ENCODE results near the gene MOB1A.

MOB1A gene

DNA sequence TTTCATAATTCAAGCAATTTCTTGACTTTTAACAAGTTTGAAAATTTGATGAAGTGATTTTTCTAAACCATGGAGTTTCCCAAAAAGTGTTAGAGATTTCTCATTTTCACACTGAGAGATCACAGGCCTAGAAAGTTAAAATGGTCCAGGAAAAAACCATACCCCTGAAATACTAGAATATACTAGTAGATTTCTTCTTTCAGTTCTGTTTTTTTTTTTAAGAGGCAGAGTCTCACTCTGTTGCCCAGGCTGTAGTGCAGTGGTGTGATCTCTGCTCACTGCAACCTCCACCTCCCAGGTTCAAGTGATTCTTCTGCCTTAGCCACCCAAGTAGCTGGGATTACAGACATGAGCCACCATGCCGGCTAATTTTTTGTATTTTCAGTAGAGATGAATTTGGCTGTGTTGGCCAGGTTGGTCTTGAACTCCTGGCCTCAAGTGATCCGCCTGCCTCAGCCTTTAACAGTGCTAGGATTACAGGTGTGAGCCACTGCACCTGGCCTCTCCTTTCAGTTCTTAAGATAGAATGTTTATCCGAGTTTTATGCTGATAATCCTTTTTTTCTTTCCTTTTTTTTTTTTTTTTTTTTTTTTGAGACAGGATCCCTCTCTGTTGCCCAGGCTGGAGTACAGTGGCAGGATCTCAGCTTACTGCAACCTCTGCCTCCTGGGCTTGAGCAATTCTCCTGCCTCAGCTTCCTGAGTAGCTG lies 34.2 kb upstream of the MOB1A start:
- no peak overlapping the region for H3K4me3 ChIP-seq (ENCODE audit: insufficient read depth in 1 of 2, low read depth in 1 of 2, low read length in 2 of 2)

DNA sequence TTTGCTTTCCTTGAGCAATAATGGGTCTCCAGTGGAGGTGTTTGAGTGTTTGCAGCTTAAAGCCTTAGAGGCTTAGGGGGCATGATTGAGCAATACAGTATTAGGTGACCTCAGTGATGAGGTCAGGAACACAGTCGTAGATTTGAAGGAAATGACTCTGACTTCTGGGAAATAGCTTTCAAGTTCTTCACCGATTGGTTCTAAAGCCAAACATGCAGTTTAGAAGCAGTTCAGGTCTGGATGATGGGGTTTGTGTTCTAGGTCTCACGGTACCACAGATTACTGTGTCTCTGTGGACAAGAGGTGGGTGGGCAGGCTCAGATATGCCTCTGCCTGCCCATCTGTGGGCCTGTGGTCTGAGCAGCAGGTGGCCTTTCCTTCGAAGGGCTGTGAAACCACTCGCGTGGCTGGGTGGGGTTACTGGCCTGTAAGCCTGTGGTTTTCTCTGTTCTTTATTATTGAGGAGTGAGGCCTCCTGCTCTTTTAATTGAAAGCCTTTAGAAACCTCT lies 27.6 kb upstream of the MOB1A start:
- H3K4me3 ChIP-seq (ENCODE audit: insufficient read depth in 1 of 2, low read depth in 1 of 2, low read length in 2 of 2), result no peak overlapping the region
- H2AK5ac ChIP-seq (ENCODE audit: low read length, severe bottlenecking), result no peak overlapping the region
- H3K36me3 ChIP-seq (ENCODE audit: control insufficient read depth in 1 of 2, insufficient read depth in 2 of 2, low read depth in 1 of 2, low read length in 2 of 2), result peaks cover 6 to 46% of the 10 kb centered on the region in 2 experiments
- no peak overlapping the region for H3K4me2 ChIP-seq (ENCODE audit: low read length, poor library complexity, severe bottlenecking)
- no peak overlapping the region for H3K27ac ChIP-seq (ENCODE audit: low read length, poor library complexity, severe bottlenecking)
- no peak overlapping the region for H2BK120ac ChIP-seq (ENCODE audit: low read depth, low read length)
- peaks cover 6% of the 10 kb centered on the region for H3K79me1 ChIP-seq (replicated peaks; ENCODE audit: low read length, poor library complexity, severe bottlenecking)
- H2BK12ac ChIP-seq (ENCODE audit: low read length in 2 of 2), result no peak overlapping the region
- H3K9me3 ChIP-seq (ENCODE audit: control insufficient read depth, low read length), result no peaks in the 10 kb centered on the region
- no peak overlapping the region for H4K8ac ChIP-seq (ENCODE audit: low read length)
- H2AFZ ChIP-seq (ENCODE audit: low read depth, low read length), result no peak overlapping the region
- no peak overlapping the region for H2BK5ac ChIP-seq (ENCODE audit: low read depth, low read length, poor library complexity, severe bottlenecking)
- 54% methylated on average over 6 of the region's 6 CpGs for WGBS
- peak; percentile 81 for DNase-seq
- no peak overlapping the region for H3K14ac ChIP-seq (ENCODE audit: low read length in 2 of 2)
- peak overlapping the region in 1 of 2 experiments; percentile 25 for H3K18ac ChIP-seq (ENCODE audit: low read depth in 1 of 2, low read length in 2 of 2)
- no peaks in the 10 kb centered on the region for H3K27me3 ChIP-seq (ENCODE audit: control insufficient read depth in 1 of 2, insufficient read depth in 1 of 2, low read length in 2 of 2)
- H2BK15ac ChIP-seq (ENCODE audit: low read depth, poor library complexity, severe bottlenecking), result no peak overlapping the region
- H3K4me1 ChIP-seq (ENCODE audit: control insufficient read depth, insufficient read depth, low read depth, low read length), result peaks cover 11% of the 10 kb centered on the region
- H4K91ac ChIP-seq (ENCODE audit: low read length), result no peak overlapping the region
- no peak overlapping the region for H3K4ac ChIP-seq (ENCODE audit: low read depth in 1 of 2, low read length in 2 of 2)
- no peak overlapping the region for H3K23ac ChIP-seq (ENCODE audit: low read length in 2 of 2)
- H3K9ac ChIP-seq (ENCODE audit: low read length), result peak overlapping the region; percentile 21

More for the DNA sequence above, 34.2 kb upstream of the MOB1A start:
- H3K14ac ChIP-seq (ENCODE audit: low read length in 2 of 2), result no peak overlapping the region
- no peaks in the 10 kb centered on the region for H3K27me3 ChIP-seq (ENCODE audit: control insufficient read depth in 1 of 2, insufficient read depth in 1 of 2, low read length in 2 of 2)
- peaks cover 6% of the 10 kb centered on the region for H3K79me1 ChIP-seq (replicated peaks; ENCODE audit: low read length, poor library complexity, severe bottlenecking)
- H4K91ac ChIP-seq (ENCODE audit: low read length), result no peak overlapping the region
- 98% methylated on average over 3 of the region's 3 CpGs for WGBS
- H2BK120ac ChIP-seq (ENCODE audit: low read depth, low read length), result no peak overlapping the region
- H3K4me2 ChIP-seq (ENCODE audit: low read length, poor library complexity, severe bottlenecking), result no peak overlapping the region
- peaks cover 17 to 84% of the 10 kb centered on the region in 2 experiments for H3K36me3 ChIP-seq (ENCODE audit: control insufficient read depth in 1 of 2, insufficient read depth in 2 of 2, low read depth in 1 of 2, low read length in 2 of 2)
- no peak overlapping the region for H3K18ac ChIP-seq (ENCODE audit: low read depth in 1 of 2, low read length in 2 of 2)
- H3K9me3 ChIP-seq (ENCODE audit: control insufficient read depth, low read length), result no peaks in the 10 kb centered on the region
- H3K9ac ChIP-seq (ENCODE audit: low read length), result no peak overlapping the region
- H2BK15ac ChIP-seq (ENCODE audit: low read depth, poor library complexity, severe bottlenecking), result no peak overlapping the region
- no peak overlapping the region for H2AFZ ChIP-seq (ENCODE audit: low read depth, low read length)
- no peak overlapping the region for H2AK5ac ChIP-seq (ENCODE audit: low read length, severe bottlenecking)
- no peak for DNase-seq
- peaks cover 3% of the 10 kb centered on the region for H3K4me1 ChIP-seq (ENCODE audit: control insufficient read depth, insufficient read depth, low read depth, low read length)
- H2BK12ac ChIP-seq (ENCODE audit: low read length in 2 of 2), result no peak overlapping the region
- no peak overlapping the region for H4K8ac ChIP-seq (ENCODE audit: low read length)
- no peak overlapping the region for H3K27ac ChIP-seq (ENCODE audit: low read length, poor library complexity, severe bottlenecking)
- H3K4ac ChIP-seq (ENCODE audit: low read depth in 1 of 2, low read length in 2 of 2), result no peak overlapping the region
- no peak overlapping the region for H3K23ac ChIP-seq (ENCODE audit: low read length in 2 of 2)
- H2BK5ac ChIP-seq (ENCODE audit: low read depth, low read length, poor library complexity, severe bottlenecking), result no peak overlapping the region

DNA sequence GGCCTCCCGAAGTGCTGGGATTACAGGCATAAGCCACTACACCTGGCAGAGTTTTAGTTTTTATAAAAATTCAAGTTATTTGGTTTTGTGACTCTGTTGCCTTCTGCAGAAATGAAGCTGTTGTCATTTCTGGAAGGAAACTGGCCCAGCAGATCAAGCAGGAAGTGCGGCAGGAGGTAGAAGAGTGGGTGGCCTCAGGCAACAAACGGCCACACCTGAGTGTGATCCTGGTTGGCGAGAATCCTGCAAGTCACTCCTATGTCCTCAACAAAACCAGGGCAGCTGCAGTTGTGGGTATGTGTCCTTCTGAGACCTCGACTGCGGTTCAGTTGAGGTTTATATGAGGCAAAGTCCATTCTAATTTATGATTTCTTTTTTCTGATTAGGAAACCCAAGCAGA lies 26.9 kb upstream of the MOB1A start:
- H3K4ac ChIP-seq (ENCODE audit: low read depth in 1 of 2, low read length in 2 of 2), result no peak overlapping the region
- no peak overlapping the region for H2BK120ac ChIP-seq (ENCODE audit: low read depth, low read length)
- H3K9me3 ChIP-seq (ENCODE audit: control insufficient read depth, low read length), result no peaks in the 10 kb centered on the region
- no peak for DNase-seq
- no peak overlapping the region for H3K4me2 ChIP-seq (ENCODE audit: low read length, poor library complexity, severe bottlenecking)
- no peak overlapping the region for H2BK12ac ChIP-seq (ENCODE audit: low read length in 2 of 2)
- no peak overlapping the region for H3K27ac ChIP-seq (ENCODE audit: low read length, poor library complexity, severe bottlenecking)
- H3K18ac ChIP-seq (ENCODE audit: low read depth in 1 of 2, low read length in 2 of 2), result no peak overlapping the region
- H3K27me3 ChIP-seq (ENCODE audit: control insufficient read depth in 1 of 2, insufficient read depth in 1 of 2, low read length in 2 of 2), result no peaks in the 10 kb centered on the region
- 92% methylated on average over 6 of the region's 6 CpGs for WGBS
- peaks cover 6 to 41% of the 10 kb centered on the region in 2 experiments for H3K36me3 ChIP-seq (ENCODE audit: control insufficient read depth in 1 of 2, insufficient read depth in 2 of 2, low read depth in 1 of 2, low read length in 2 of 2)
- H3K79me1 ChIP-seq (replicated peaks; ENCODE audit: low read length, poor library complexity, severe bottlenecking), result peaks cover 6% of the 10 kb centered on the region
- H3K4me1 ChIP-seq (ENCODE audit: control insufficient read depth, insufficient read depth, low read depth, low read length), result peaks cover 12% of the 10 kb centered on the region
- no peak overlapping the region for H3K23ac ChIP-seq (ENCODE audit: low read length in 2 of 2)
- H2AK5ac ChIP-seq (ENCODE audit: low read length, severe bottlenecking), result no peak overlapping the region
- H3K9ac ChIP-seq (ENCODE audit: low read length), result no peak overlapping the region
- H3K4me3 ChIP-seq (ENCODE audit: insufficient read depth in 1 of 2, low read depth in 1 of 2, low read length in 2 of 2), result no peak overlapping the region
- no peak overlapping the region for H4K91ac ChIP-seq (ENCODE audit: low read length)
- H2AFZ ChIP-seq (ENCODE audit: low read depth, low read length), result no peak overlapping the region
- H2BK5ac ChIP-seq (ENCODE audit: low read depth, low read length, poor library complexity, severe bottlenecking), result no peak overlapping the region
- no peak overlapping the region for H3K14ac ChIP-seq (ENCODE audit: low read length in 2 of 2)
- no peak overlapping the region for H4K8ac ChIP-seq (ENCODE audit: low read length)
- H2BK15ac ChIP-seq (ENCODE audit: low read depth, poor library complexity, severe bottlenecking), result no peak overlapping the region

DNA sequence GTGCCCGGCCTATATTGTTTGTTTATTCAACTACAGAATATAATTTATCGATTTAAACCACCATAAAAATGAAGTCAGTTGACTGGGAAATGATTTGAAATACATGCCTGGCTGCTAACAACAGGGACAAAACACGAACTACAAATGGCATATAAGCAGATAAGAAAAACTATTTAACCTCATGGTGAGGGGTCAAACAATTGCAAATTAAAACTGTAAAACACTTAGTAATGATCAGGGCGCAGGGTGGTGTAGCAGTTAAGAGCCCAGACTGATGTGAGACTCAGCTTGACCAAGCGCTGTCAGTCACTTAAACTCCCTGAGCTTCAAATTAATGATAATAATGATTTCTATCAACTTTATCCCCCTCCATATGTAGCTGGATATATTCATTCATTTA lies 26.4 kb upstream of the MOB1A start:
- peaks cover 6 to 36% of the 10 kb centered on the region in 2 experiments for H3K36me3 ChIP-seq (ENCODE audit: control insufficient read depth in 1 of 2, insufficient read depth in 2 of 2, low read depth in 1 of 2, low read length in 2 of 2)
- no peak overlapping the region for H2AK5ac ChIP-seq (ENCODE audit: low read length, severe bottlenecking)
- H2AFZ ChIP-seq (ENCODE audit: low read depth, low read length), result no peak overlapping the region
- no peak overlapping the region for H2BK12ac ChIP-seq (ENCODE audit: low read length in 2 of 2)
- H3K9me3 ChIP-seq (ENCODE audit: control insufficient read depth, low read length), result no peaks in the 10 kb centered on the region
- no peaks in the 10 kb centered on the region for H3K27me3 ChIP-seq (ENCODE audit: control insufficient read depth in 1 of 2, insufficient read depth in 1 of 2, low read length in 2 of 2)
- no peak overlapping the region for H2BK15ac ChIP-seq (ENCODE audit: low read depth, poor library complexity, severe bottlenecking)
- no peak overlapping the region for H2BK120ac ChIP-seq (ENCODE audit: low read depth, low read length)
- H3K27ac ChIP-seq (ENCODE audit: low read length, poor library complexity, severe bottlenecking), result no peak overlapping the region
- no peak overlapping the region for H3K23ac ChIP-seq (ENCODE audit: low read length in 2 of 2)
- no peak for DNase-seq
- peaks cover 6% of the 10 kb centered on the region for H3K79me1 ChIP-seq (replicated peaks; ENCODE audit: low read length, poor library complexity, severe bottlenecking)
- no peak overlapping the region for H3K18ac ChIP-seq (ENCODE audit: low read depth in 1 of 2, low read length in 2 of 2)
- no peak overlapping the region for H3K4ac ChIP-seq (ENCODE audit: low read depth in 1 of 2, low read length in 2 of 2)
- H3K9ac ChIP-seq (ENCODE audit: low read length), result no peak overlapping the region
- no peak overlapping the region for H3K4me2 ChIP-seq (ENCODE audit: low read length, poor library complexity, severe bottlenecking)
- no peak overlapping the region for H4K8ac ChIP-seq (ENCODE audit: low read length)
- no peak overlapping the region for H4K91ac ChIP-seq (ENCODE audit: low read length)
- H3K4me1 ChIP-seq (ENCODE audit: control insufficient read depth, insufficient read depth, low read depth, low read length), result peaks cover 12% of the 10 kb centered on the region
- no peak overlapping the region for H2BK5ac ChIP-seq (ENCODE audit: low read depth, low read length, poor library complexity, severe bottlenecking)
- H3K4me3 ChIP-seq (ENCODE audit: insufficient read depth in 1 of 2, low read depth in 1 of 2, low read length in 2 of 2), result no peak overlapping the region
- no peak overlapping the region for H3K14ac ChIP-seq (ENCODE audit: low read length in 2 of 2)
- 83% methylated on average over 2 of the region's 5 CpGs for WGBS

Data from mesenchymal stem cell (in vitro differentiated cells and primary cell).